Neural progenitor cell (in vitro differentiated cells): Measurements from ENCODE around the gene MITF. TPM values are rescaled to one million over a fixed set of nuclear protein-coding genes. Genes with fewer than 3 reads are reported as not detected.

Experiments
- DNase-seq: peaks from one replicate; pipeline ENCODE4 v3.0.0-alpha.2; 2016; ENCODE audit warnings: low spot score
- H2AFZ ChIP-seq: fragments of 200-600 bp; sonication (generic); replicated peaks from 2 replicates; pipeline ENCODE4 v1.6.1; 2016; ENCODE audit warnings: antibody characterized with exemption
- H3F3A ChIP-seq: fragments of 200-600 bp; sonication (generic); 2 replicates; pipeline ENCODE4 v1.6.1; 2016; ENCODE audit warnings: antibody characterized with exemption, low read depth
- H3K27ac ChIP-seq: fragments of 200-600 bp; sonication (generic); 2 replicates; pipeline ENCODE4 v1.5.1; 2016; ENCODE audit warnings: mild to moderate bottlenecking
- H3K27me3 ChIP-seq: fragments of 200-600 bp; sonication (generic); 2 replicates; pipeline ENCODE4 v1.6.1; 2016; ENCODE audit warnings: mild to moderate bottlenecking, moderate library complexity
- H3K36me3 ChIP-seq: fragments of 200-600 bp; sonication (generic); 2 replicates; pipeline ENCODE4 v1.5.1; 2016
- H3K4me1 ChIP-seq: fragments of 200-600 bp; sonication (generic); 2 replicates; pipeline ENCODE4 v1.6.1; 2016; ENCODE audit warnings: mixed run types
- H3K4me2 ChIP-seq: fragments of 200-600 bp; sonication (generic); 2 replicates; pipeline ENCODE4 v1.6.1; 2016
- H3K4me3 ChIP-seq: fragments of 200-600 bp; sonication (generic); 2 replicates; pipeline ENCODE4 v1.5.1; 2016
- H3K79me2 ChIP-seq: fragments of 200-600 bp; sonication (generic); 2 replicates; pipeline ENCODE4 v1.6.1; 2016; ENCODE audit warnings: low read depth
- H3K9ac ChIP-seq: fragments of 200-600 bp; sonication (generic); 2 replicates; pipeline ENCODE4 v1.6.1; 2016
- H3K9me3 ChIP-seq: fragments of 200-600 bp; sonication (generic); 2 replicates; pipeline ENCODE4 v1.5.1; 2016; ENCODE audit warnings: low read depth
- H4K20me1 ChIP-seq: fragments of 200-600 bp; sonication (generic); 2 replicates; pipeline ENCODE4 v1.6.1; 2016; ENCODE audit warnings: low read depth
- H3K27ac Mint-ChIP-seq: 3 replicates; pipeline ENCODE4 v1.8.0; 2021; ENCODE audit warnings: mixed read lengths
- H3K27me3 Mint-ChIP-seq: 2 replicates; pipeline ENCODE4 v1.8.0; 2022; ENCODE audit warnings: low read depth, mild to moderate bottlenecking, inconsistent platforms, moderate library complexity, mixed read lengths; ENCODE audit not compliant: insufficient read depth
- H3K36me3 Mint-ChIP-seq: 3 replicates; pipeline ENCODE4 v1.8.0; 2021; ENCODE audit warnings: mixed read lengths
- H3K4me1 Mint-ChIP-seq: 3 replicates; pipeline ENCODE4 v1.8.0; 2021; ENCODE audit warnings: mixed read lengths
- H3K4me3 Mint-ChIP-seq: 3 replicates; pipeline ENCODE4 v1.8.0; 2021; ENCODE audit warnings: mild to moderate bottlenecking, moderate library complexity, mixed read lengths
- H3K9me3 Mint-ChIP-seq: 3 replicates; pipeline ENCODE4 v1.8.0; 2020; ENCODE audit warnings: mixed read lengths
- EZH2 ChIP-seq: fragments of 200-600 bp; sonication (generic); IDR thresholded peaks from 2 replicates; pipeline ENCODE4 v1.6.1; 2017; ENCODE audit warnings: antibody characterized with exemption, mild to moderate bottlenecking, moderate library complexity
- EZH2phosphoT487 ChIP-seq: fragments of 200-600 bp; sonication (generic); IDR thresholded peaks from 2 replicates; pipeline ENCODE4 v1.6.1; 2017; ENCODE audit warnings: antibody characterized with exemption
- total RNA-seq: library from RNA; depleted of rRNA; stranded (reverse); fragments of >200 nt; gene quantifications from 2 replicates; pipeline ENCODE4 v1.2.3, GENCODE V29; 2015; ENCODE audit warnings: low replicate concordance
- TF ChIP-seq, protein P1 (sequence below): fragments of 200-600 bp; sonication (generic); IDR thresholded peaks from 2 replicates; pipeline ENCODE4 v1.5.1; 2017; ENCODE audit warnings: antibody characterized with exemption, mild to moderate bottlenecking

MITF gene
- total RNA-seq, 1 donor from 2014 or later, result not detected

DNA sequence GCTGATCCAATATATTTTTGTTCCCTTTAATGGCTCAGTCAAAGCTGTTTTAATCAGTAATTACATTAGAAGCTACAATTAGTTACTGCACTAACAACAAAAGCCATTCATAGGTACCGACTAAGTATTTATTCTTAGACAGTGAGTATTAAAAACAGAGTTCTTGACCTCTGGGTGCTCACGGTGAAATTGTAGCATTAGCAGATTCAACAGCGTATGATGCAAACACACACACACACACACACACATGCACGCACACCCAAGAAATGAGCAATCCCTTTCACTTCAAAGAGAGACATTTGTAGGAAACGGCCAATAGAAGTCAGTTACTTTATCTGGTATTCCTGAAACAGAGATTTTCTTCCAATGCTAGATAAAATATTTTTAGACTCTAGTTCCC is 27.0 kb upstream of the MITF start:
- H2AFZ ChIP-seq, result no peak overlapping the region
- Mint-ChIP-seq H3K36me3 (no peaks in the 10 kb centered on the region), H3K27ac (no peak overlapping the region), H3K4me1 (peaks cover 2% of the 10 kb centered on the region), H3K9me3 (no peaks in the 10 kb centered on the region), H3K27me3 (peaks cover 2% of the 10 kb centered on the region), H3K4me3 (no peak overlapping the region)
- H4K20me1 ChIP-seq, result no peaks in the 10 kb centered on the region
- no peaks in the 10 kb centered on the region for H3F3A ChIP-seq
- H3K9ac ChIP-seq, result no peak overlapping the region
- H3K4me2 ChIP-seq, result no peak overlapping the region
- H3K27ac ChIP-seq, result no peak overlapping the region
- H3K79me2 ChIP-seq, result no peaks in the 10 kb centered on the region
- no peaks in the 10 kb centered on the region for H3K4me1 ChIP-seq
- H3K4me3 ChIP-seq, result no peak overlapping the region
- TF ChIP-seq EZH2phosphoT487 (no peak), EZH2 (no peak)
- TF ChIP-seq, protein P1, sequence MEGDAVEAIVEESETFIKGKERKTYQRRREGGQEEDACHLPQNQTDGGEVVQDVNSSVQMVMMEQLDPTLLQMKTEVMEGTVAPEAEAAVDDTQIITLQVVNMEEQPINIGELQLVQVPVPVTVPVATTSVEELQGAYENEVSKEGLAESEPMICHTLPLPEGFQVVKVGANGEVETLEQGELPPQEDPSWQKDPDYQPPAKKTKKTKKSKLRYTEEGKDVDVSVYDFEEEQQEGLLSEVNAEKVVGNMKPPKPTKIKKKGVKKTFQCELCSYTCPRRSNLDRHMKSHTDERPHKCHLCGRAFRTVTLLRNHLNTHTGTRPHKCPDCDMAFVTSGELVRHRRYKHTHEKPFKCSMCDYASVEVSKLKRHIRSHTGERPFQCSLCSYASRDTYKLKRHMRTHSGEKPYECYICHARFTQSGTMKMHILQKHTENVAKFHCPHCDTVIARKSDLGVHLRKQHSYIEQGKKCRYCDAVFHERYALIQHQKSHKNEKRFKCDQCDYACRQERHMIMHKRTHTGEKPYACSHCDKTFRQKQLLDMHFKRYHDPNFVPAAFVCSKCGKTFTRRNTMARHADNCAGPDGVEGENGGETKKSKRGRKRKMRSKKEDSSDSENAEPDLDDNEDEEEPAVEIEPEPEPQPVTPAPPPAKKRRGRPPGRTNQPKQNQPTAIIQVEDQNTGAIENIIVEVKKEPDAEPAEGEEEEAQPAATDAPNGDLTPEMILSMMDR, result no peak
- no peaks in the 10 kb centered on the region for H3K27me3 ChIP-seq
- no peak for DNase-seq
- H3K9me3 ChIP-seq, result no peaks in the 10 kb centered on the region
- H3K36me3 ChIP-seq, result no peaks in the 10 kb centered on the region

DNA sequence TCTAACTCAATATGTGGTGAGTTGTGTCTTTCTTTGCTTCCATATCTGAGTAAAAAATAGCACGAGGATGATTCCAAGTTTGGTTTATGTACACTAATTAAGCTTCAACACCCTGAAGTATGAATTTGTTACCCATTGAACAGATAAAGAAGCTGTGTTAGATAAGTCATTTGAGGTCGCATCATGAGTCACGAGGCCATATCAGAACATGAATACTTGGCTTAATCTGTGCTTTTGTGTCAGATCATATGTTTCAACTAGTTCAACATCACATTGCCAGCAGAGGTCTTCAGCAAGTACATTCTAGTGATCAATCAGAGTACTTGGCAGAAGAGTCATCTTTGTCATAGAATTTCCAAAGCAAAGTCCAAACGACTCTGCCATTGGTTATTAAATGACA is 26.3 kb upstream of the MITF start:
- H3K27me3 ChIP-seq, result no peaks in the 10 kb centered on the region
- H3K36me3 Mint-ChIP-seq, result no peaks in the 10 kb centered on the region
- H3K4me3 Mint-ChIP-seq, result no peak overlapping the region
- H3K4me2 ChIP-seq, result no peak overlapping the region
- H3K4me1 Mint-ChIP-seq, result peaks cover 2% of the 10 kb centered on the region
- H3K27me3 Mint-ChIP-seq, result peaks cover 2% of the 10 kb centered on the region
- no peak overlapping the region for H3K4me3 ChIP-seq
- H3K36me3 ChIP-seq, result no peaks in the 10 kb centered on the region
- TF ChIP-seq EZH2phosphoT487, result no peak
- no peak for TF ChIP-seq EZH2
- TF ChIP-seq, protein P1, result no peak
- H3K9me3 ChIP-seq, result no peaks in the 10 kb centered on the region
- H3K9ac ChIP-seq, result no peak overlapping the region
- no peak overlapping the region for H3K27ac Mint-ChIP-seq
- no peak overlapping the region for H3K27ac ChIP-seq
- H2AFZ ChIP-seq, result no peak overlapping the region
- DNase-seq, result no peak
- no peaks in the 10 kb centered on the region for H3F3A ChIP-seq
- H3K9me3 Mint-ChIP-seq, result no peaks in the 10 kb centered on the region
- H3K4me1 ChIP-seq, result no peaks in the 10 kb centered on the region
- no peaks in the 10 kb centered on the region for H4K20me1 ChIP-seq
- H3K79me2 ChIP-seq, result no peaks in the 10 kb centered on the region

DNA sequence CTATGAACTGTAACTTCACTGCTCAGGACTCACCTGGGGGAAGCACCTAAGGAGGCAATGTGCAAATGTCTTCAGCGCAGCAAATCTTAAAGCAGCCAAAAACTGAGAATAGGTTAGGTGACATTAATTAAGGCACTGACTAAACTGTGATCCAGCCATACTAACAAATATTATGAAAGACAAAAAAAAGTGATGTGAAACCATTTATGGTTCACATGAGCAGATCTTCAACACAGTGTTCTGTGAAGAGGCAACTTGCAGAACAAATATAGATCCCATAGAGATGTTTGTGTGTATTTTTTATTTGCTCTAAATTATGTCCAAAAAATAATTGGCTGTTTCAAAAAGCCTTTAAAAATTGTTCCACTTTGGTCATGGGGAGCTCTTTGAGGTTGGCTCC is 24.1 kb upstream of the MITF start:
- TF ChIP-seq, protein P1, result no peak
- no peak for TF ChIP-seq EZH2phosphoT487
- no peak for TF ChIP-seq EZH2
- Mint-ChIP-seq H3K4me3 (no peak overlapping the region), H3K27ac (no peak overlapping the region)

More for the DNA sequence above, 24.1 kb upstream of the MITF start:
- no peak overlapping the region for H3K27ac ChIP-seq
- H3K9me3 Mint-ChIP-seq, result no peaks in the 10 kb centered on the region
- no peaks in the 10 kb centered on the region for H3K27me3 ChIP-seq
- H3F3A ChIP-seq, result no peaks in the 10 kb centered on the region
- H3K4me1 Mint-ChIP-seq, result peaks cover 7% of the 10 kb centered on the region
- H3K9ac ChIP-seq, result no peak overlapping the region
- no peak overlapping the region for H2AFZ ChIP-seq
- no peaks in the 10 kb centered on the region for H3K9me3 ChIP-seq
- H3K4me2 ChIP-seq, result no peak overlapping the region
- DNase-seq, result no peak
- peaks cover 2% of the 10 kb centered on the region for H3K27me3 Mint-ChIP-seq
- no peaks in the 10 kb centered on the region for H3K79me2 ChIP-seq
- H3K36me3 ChIP-seq, result no peaks in the 10 kb centered on the region
- H3K4me1 ChIP-seq, result no peaks in the 10 kb centered on the region
- H3K4me3 ChIP-seq, result no peak overlapping the region
- H3K36me3 Mint-ChIP-seq, result no peaks in the 10 kb centered on the region
- H4K20me1 ChIP-seq, result no peaks in the 10 kb centered on the region
